ENCODE data around the gene SLC17A8.

Gene SLC17A8

GRCh38 chr12:100433701-100434100 is 76.8 kb downstream of the SLC17A8 start:
- DNase-seq: no peak

GRCh38 chr12:100434177-100434576 is 77.3 kb downstream of the SLC17A8 start:
- no peak for DNase-seq

- no peak for DNase-seq
Measured at GRCh38 chr12:100435957-100436356, 79.1 kb downstream of the SLC17A8 start.

- no peak for DNase-seq
Measured at GRCh38 chr12:100437038-100437841, 80.4 kb downstream of the SLC17A8 start.

GRCh38 chr12:100439797-100440196 is 82.9 kb downstream of the SLC17A8 start:
- DNase-seq: no peak

- DNase-seq: no peak
Measured at GRCh38 chr12:100442403-100442802, 85.5 kb downstream of the SLC17A8 start.

- no peak for DNase-seq
Measured at GRCh38 chr12:100443434-100443833, 86.6 kb downstream of the SLC17A8 start.

- DNase-seq: no peak
Measured at GRCh38 chr12:100445081-100445481, 88.2 kb downstream of the SLC17A8 start.

GRCh38 chr12:100447381-100447780 is 90.5 kb downstream of the SLC17A8 start:
- no peak for DNase-seq

DNA sequence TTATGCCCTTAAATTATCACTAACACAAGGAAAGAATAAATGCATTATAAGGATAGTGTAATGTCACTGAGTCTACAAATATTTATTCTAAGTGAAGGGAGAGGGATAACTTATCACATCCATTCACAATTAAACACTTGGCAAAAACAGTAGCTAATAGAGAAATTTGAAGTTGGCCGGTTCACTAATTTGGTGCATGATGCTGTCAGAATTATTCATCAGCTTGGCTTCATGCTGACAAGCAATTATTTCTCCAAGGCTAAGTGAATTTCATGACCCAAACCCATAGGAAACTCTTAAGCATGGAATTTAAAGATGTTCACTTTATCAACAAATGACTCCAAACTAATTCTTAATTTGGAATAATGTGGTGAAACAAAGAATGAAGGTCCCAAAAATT is 91.8 kb downstream of the SLC17A8 start:
- no peak for DNase-seq

GRCh38 chr12:100450735-100451134 is 93.9 kb downstream of the SLC17A8 start:
- no peak for DNase-seq

- no peak for DNase-seq
Measured at GRCh38 chr12:100453951-100454350, 97.1 kb downstream of the SLC17A8 start.

- no peak for DNase-seq
Measured at GRCh38 chr12:100455896-100456295, 99.0 kb downstream of the SLC17A8 start.

GRCh38 chr12:100458191-100458590 is 101.3 kb downstream of the SLC17A8 start:
- no peak for DNase-seq

DNA sequence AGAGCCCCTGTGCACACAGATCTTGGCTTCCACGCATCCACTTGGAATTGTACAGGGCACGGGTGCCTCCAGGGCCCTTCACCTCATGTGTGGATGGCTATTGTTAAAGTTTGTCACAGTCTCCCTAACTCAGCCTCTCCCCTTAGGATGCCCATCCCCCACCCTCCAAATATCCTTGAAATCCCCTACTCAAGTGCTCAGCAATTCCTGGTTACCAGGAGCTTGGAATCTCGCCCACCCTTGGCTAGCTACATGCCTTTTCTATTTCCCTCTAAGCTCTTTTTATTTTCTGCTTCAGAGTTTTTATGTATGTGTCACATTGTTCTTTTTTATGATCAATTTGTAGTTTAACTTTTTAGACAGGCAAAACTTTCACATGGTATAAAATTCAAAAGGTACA is 103.8 kb downstream of the SLC17A8 start:
- DNase-seq: no peak

DNA sequence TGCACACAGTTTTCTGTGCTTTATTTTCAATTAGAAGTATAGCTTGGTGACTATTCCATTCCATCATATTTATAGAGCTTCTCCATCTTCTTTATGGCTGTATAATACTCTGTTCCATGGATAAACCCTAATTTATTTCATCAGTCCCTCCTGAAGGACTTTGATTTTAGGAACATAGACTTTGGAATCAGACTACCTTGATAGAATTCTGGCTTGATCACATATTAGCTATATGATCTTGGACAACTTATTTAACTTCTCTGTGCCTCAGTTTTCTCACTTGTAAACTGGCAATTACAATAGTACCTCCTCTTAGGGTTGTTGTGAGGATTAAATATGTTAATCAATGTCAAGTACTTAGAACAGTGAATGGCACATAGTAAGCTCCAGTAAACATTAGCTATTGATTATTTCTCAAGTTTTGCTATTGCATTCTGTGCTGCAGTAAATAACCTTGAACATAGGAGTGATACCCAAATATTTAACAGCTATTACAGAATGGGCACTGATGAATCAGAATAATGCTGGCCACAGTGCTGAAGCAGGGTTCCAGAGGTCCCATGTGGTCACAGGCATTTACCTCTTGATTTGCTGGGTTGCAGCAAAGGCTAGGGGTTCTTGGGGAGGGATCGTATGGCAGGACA is 104.6 kb downstream of the SLC17A8 start:
- DNase-seq: peak in 2 of 6 experiments; percentile 14 to 22

- no peak for DNase-seq
Measured at GRCh38 chr12:100463661-100464060, 106.8 kb downstream of the SLC17A8 start.

GRCh38 chr12:100464529-100464928 is 107.7 kb downstream of the SLC17A8 start:
- no peak for DNase-seq

DNA sequence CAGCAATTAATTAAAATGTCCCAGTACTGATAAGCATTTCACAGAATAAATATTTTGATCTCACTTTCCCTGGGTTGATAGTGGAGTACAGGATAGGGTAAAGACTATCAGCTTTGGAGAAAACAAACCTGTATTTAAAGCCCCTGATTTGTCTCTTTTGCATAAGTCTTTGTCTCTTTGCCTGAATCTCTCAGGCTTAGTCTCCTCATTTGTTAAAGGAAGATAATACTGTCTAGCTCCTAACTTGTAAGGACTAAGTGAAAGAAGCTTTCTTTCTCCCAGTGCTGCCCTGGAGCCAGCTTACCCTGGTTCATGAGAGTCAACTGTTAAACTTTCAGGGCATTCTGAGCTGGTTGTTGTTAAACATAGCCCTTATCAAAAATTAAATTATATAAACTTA is 111.3 kb downstream of the SLC17A8 start:
- no peak for DNase-seq
